ENCODE measurements around the gene POLN.

The POLN gene

DNA sequence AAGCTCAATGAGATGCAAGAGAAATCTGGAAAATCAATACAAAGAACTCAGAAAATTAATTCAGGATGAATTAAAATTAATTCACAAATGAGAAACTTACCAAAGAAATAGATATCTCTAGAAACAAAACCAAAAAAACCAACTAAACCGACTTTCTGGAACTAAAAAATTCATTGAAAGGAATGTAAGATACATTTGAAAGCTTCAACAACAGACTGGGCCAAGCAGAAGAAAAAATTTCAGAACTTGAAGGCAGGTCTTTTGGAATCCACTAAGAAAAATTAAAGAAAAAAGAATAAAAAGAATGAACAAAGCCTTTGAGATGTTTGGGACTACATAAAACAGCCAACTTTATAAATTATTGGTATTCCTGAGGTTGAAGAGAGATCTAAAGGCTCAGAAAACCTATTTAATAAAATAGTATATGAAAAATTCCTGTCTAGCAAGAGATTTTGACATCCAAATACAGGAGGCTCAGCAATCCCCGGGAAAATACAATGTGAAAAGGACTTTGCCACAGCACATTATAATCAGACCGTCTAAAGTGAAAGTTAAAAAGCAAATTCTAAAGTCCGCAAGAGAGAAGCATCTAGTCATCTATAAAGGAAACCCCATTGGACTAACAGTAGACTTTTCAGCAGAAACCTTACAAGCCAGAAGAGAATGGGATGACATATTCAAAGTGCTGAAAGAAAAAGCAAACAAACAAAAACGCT is 138.6 kb downstream of the POLN start:
- TF ChIP-seq RARB (CRISPR knock-in tag; IDR thresholded peaks at IDR 0.05) (no peak), PPARA (CRISPR knock-in tag; IDR thresholded peaks at IDR 0.05; ENCODE audit: borderline replicate concordance) (no peak), ARNTL (CRISPR knock-in tag; IDR thresholded peaks at IDR 0.05; ENCODE audit: borderline replicate concordance, low read depth) (no peak), ISL1 (CRISPR knock-in tag; IDR thresholded peaks at IDR 0.05) (no peak), ESRRG (CRISPR knock-in tag; IDR thresholded peaks at IDR 0.05) (no peak), ZNF70 (CRISPR knock-in tag; IDR thresholded peaks at IDR 0.05) (no peak)
- TF ChIP-seq, protein P1, sequence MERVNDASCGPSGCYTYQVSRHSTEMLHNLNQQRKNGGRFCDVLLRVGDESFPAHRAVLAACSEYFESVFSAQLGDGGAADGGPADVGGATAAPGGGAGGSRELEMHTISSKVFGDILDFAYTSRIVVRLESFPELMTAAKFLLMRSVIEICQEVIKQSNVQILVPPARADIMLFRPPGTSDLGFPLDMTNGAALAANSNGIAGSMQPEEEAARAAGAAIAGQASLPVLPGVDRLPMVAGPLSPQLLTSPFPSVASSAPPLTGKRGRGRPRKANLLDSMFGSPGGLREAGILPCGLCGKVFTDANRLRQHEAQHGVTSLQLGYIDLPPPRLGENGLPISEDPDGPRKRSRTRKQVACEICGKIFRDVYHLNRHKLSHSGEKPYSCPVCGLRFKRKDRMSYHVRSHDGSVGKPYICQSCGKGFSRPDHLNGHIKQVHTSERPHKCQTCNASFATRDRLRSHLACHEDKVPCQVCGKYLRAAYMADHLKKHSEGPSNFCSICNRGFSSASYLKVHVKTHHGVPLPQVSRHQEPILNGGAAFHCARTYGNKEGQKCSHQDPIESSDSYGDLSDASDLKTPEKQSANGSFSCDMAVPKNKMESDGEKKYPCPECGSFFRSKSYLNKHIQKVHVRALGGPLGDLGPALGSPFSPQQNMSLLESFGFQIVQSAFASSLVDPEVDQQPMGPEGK (CRISPR knock-in tag; IDR thresholded peaks at IDR 0.05; ENCODE audit: borderline replicate concordance): no peak
- TF ChIP-seq, protein P2, sequence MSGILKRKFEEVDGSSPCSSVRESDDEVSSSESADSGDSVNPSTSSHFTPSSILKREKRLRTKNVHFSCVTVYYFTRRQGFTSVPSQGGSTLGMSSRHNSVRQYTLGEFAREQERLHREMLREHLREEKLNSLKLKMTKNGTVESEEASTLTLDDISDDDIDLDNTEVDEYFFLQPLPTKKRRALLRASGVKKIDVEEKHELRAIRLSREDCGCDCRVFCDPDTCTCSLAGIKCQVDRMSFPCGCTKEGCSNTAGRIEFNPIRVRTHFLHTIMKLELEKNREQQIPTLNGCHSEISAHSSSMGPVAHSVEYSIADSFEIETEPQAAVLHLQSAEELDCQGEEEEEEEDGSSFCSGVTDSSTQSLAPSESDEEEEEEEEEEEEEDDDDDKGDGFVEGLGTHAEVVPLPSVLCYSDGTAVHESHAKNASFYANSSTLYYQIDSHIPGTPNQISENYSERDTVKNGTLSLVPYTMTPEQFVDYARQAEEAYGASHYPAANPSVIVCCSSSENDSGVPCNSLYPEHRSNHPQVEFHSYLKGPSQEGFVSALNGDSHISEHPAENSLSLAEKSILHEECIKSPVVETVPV (CRISPR knock-in tag; IDR thresholded peaks at IDR 0.05): no peak
- ATAC-seq: no peak

DNA sequence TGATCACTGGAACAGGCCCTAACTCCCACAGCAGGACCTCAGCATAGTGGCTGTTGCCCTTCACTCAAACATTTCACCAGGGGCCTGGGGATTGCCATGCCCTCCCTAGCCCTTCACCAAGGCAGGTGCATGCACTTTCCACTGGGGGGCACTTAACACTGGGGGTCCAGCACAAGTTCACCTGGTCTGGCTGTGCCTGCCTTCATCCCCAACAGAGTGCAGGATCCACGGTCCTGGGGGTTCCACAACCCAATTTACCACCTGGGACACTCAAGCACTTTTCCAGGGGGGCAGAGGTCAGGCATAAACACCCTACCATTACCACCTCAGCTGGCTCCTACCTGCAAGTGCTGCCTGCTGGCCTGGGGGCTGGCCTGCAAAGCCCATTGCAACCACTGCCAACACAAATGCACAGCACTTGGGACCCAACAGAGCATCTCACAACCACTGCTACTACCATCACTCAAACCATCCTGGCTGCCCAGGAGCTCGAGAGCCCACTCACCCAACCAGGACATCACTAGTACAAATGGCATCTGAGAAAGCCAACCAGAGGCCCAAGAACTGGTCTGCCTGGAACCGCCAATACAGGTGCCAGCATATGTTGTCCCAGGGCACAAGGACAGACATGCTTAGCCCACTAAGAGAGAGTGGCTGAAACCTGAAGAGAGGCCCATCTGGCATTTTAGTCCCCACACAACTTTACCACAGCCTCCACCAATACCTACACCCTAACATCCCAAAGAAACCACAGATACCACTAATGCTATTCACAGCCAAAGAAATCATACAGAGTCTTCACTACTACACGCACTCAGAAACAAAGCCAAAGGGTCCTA is 139.7 kb downstream of the POLN start:
- no peak for ATAC-seq
- TF ChIP-seq ZFP30 (CRISPR knock-in tag; IDR thresholded peaks at IDR 0.05): no peak
- TF ChIP-seq, protein P3, sequence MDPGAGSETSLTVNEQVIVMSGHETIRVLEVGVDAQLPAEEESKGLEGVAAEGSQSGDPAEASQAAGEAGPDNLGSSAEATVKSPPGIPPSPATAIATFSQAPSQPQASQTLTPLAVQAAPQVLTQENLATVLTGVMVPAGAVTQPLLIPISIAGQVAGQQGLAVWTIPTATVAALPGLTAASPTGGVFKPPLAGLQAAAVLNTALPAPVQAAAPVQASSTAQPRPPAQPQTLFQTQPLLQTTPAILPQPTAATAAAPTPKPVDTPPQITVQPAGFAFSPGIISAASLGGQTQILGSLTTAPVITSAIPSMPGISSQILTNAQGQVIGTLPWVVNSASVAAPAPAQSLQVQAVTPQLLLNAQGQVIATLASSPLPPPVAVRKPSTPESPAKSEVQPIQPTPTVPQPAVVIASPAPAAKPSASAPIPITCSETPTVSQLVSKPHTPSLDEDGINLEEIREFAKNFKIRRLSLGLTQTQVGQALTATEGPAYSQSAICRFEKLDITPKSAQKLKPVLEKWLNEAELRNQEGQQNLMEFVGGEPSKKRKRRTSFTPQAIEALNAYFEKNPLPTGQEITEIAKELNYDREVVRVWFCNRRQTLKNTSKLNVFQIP (CRISPR knock-in tag; IDR thresholded peaks at IDR 0.05; ENCODE audit: borderline replicate concordance, low read depth): no peak
- TF ChIP-seq, protein P1 (CRISPR knock-in tag; IDR thresholded peaks at IDR 0.05; ENCODE audit: borderline replicate concordance): no peak
- TF ChIP-seq PPARA (CRISPR knock-in tag; IDR thresholded peaks at IDR 0.05; ENCODE audit: borderline replicate concordance): no peak

DNA sequence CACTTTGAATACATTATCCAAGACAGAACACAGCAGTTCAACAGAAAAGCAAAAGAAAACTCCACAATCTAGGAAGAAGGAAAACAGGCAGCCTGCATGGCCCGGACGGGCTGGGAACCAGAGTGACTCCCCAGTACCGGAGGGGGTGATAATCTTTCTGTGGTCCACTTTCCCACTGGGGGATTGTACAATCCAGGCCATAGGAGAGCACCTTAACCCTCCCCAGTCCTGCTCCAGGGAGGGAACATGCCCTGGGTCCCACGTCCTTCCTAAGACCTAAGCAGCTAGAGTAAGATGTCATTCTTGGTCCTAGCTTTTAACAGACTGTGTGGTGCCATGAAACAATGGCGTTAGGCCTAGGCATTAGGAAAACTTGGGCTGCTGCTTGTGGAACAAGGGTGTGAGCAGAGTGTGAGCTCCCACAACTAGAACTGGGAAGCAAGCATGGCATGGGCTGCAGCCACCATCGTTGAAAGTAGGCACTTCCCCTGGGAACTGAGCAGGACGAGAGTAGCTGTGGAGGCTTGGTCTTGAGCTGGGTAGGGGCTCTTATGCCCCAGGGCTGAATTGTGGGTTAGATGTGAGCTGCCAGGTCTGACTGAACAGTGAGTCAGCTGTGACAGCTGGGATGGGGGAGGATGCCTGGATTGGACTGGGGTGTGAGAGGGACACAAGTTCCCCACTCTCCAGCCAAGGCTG is 140.4 kb downstream of the POLN start:
- no peak for ATAC-seq
- no peak for TF ChIP-seq BACH2 (CRISPR knock-in tag; IDR thresholded peaks at IDR 0.05; ENCODE audit: borderline replicate concordance)

DNA sequence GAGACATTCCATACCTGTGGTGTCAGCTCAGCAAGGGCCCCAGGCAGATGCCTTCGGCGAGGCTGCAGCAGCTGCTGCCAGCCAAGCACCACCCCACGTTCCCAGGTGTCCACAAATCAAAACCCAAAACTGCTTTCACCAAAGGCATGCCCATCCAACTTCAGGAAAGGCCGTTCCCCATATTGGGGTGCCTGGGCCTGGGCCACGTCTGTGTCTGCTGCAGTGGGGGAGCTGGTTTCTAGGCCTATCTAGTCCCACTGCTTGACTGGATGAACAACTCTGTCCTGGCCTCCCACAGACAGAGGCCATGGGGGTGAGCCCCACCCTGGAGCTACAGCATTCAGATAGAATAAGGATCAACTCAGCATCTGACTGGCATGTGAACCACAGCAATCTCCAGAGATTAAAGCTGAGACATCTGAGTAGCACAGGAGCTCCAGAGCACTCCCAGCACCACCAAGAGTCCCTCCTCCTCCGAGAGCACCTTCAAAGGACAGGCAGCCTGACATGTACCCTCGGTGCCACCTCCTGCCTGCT is 145.8 kb downstream of the POLN start:
- no peak for ATAC-seq
- no peak for TF ChIP-seq ZFP30 (CRISPR knock-in tag; IDR thresholded peaks at IDR 0.05)
- TF ChIP-seq TCF4 (CRISPR knock-in tag; IDR thresholded peaks at IDR 0.05; ENCODE audit: borderline replicate concordance): no peak
- no peak for TF ChIP-seq CSDC2 (CRISPR knock-in tag; IDR thresholded peaks at IDR 0.05)
- TF ChIP-seq ARNTL (CRISPR knock-in tag; IDR thresholded peaks at IDR 0.05; ENCODE audit: borderline replicate concordance, low read depth): no peak
- no peak for TF ChIP-seq SNAI2 (CRISPR knock-in tag; IDR thresholded peaks at IDR 0.05)
- TF ChIP-seq PPARA (CRISPR knock-in tag; IDR thresholded peaks at IDR 0.05; ENCODE audit: borderline replicate concordance): no peak
- TF ChIP-seq, protein P4, sequence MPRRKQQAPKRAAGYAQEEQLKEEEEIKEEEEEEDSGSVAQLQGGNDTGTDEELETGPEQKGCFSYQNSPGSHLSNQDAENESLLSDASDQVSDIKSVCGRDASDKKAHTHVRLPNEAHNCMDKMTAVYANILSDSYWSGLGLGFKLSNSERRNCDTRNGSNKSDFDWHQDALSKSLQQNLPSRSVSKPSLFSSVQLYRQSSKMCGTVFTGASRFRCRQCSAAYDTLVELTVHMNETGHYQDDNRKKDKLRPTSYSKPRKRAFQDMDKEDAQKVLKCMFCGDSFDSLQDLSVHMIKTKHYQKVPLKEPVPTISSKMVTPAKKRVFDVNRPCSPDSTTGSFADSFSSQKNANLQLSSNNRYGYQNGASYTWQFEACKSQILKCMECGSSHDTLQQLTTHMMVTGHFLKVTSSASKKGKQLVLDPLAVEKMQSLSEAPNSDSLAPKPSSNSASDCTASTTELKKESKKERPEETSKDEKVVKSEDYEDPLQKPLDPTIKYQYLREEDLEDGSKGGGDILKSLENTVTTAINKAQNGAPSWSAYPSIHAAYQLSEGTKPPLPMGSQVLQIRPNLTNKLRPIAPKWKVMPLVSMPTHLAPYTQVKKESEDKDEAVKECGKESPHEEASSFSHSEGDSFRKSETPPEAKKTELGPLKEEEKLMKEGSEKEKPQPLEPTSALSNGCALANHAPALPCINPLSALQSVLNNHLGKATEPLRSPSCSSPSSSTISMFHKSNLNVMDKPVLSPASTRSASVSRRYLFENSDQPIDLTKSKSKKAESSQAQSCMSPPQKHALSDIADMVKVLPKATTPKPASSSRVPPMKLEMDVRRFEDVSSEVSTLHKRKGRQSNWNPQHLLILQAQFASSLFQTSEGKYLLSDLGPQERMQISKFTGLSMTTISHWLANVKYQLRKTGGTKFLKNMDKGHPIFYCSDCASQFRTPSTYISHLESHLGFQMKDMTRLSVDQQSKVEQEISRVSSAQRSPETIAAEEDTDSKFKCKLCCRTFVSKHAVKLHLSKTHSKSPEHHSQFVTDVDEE (CRISPR knock-in tag; IDR thresholded peaks at IDR 0.05): no peak
- no peak for TF ChIP-seq BACH2 (CRISPR knock-in tag; IDR thresholded peaks at IDR 0.05; ENCODE audit: borderline replicate concordance)
- TF ChIP-seq, protein P3 (CRISPR knock-in tag; IDR thresholded peaks at IDR 0.05; ENCODE audit: borderline replicate concordance, low read depth): no peak
- TF ChIP-seq OSR1 (CRISPR knock-in tag; IDR thresholded peaks at IDR 0.05): no peak
- no peak for TF ChIP-seq TOX (CRISPR knock-in tag; IDR thresholded peaks at IDR 0.05; ENCODE audit: borderline replicate concordance)
- TF ChIP-seq, protein P2 (CRISPR knock-in tag; IDR thresholded peaks at IDR 0.05): no peak

Data from SK-N-SH treated with all-trans-retinoic acid at 6 μM for 48 hours (cell line).